Stimulated activated naive CD4-positive, alpha-beta T cell treated with Interleukin-2 at 50 U/mL for 16 hours (primary cell): ENCODE measurements around the gene ASXL3.

ENCODE experiments used
- DNase-seq: peaks from one replicate; lab custom pipeline; 2025; lab: John Stamatoyannopoulos, UW

Gene ASXL3

GRCh38 chr18:33583901-33584300, 5.9 kb downstream of the ASXL3 start:
- DNase-seq, result no peak

GRCh38 chr18:33584548-33585430, 6.8 kb downstream of the ASXL3 start:
- DNase-seq, result no peak

GRCh38 chr18:33585431-33585775, 7.4 kb downstream of the ASXL3 start:
- no peak for DNase-seq

- no peak for DNase-seq
These were observed 10.3 kb downstream of the ASXL3 start for GRCh38 chr18:33588361-33588760.

GRCh38 chr18:33593261-33593660, 15.2 kb downstream of the ASXL3 start:
- no peak for DNase-seq

- no peak for DNase-seq
These were observed 16.8 kb downstream of the ASXL3 start for GRCh38 chr18:33594799-33595198.

- no peak for DNase-seq
These were observed 18.3 kb downstream of the ASXL3 start for GRCh38 chr18:33596178-33596854.

GRCh38 chr18:33600846-33601245, 22.8 kb downstream of the ASXL3 start:
- no peak for DNase-seq

- DNase-seq, result no peak
These were observed 25.4 kb downstream of the ASXL3 start for GRCh38 chr18:33603454-33603853.

GRCh38 chr18:33605250-33605649, 27.2 kb downstream of the ASXL3 start:
- DNase-seq, result no peak

GRCh38 chr18:33606621-33607020, 28.6 kb downstream of the ASXL3 start:
- DNase-seq, result no peak

- DNase-seq, result no peak
These were observed 33.6 kb downstream of the ASXL3 start for GRCh38 chr18:33611525-33612135.

- no peak for DNase-seq
These were observed 34.6 kb downstream of the ASXL3 start for GRCh38 chr18:33612632-33613031.

- DNase-seq, result no peak
These were observed 38.5 kb downstream of the ASXL3 start for GRCh38 chr18:33616556-33616955.

GRCh38 chr18:33627114-33627513, 49.1 kb downstream of the ASXL3 start:
- DNase-seq, result no peak

GRCh38 chr18:33630476-33630875, 52.5 kb downstream of the ASXL3 start:
- no peak for DNase-seq

- DNase-seq, result no peak
These were observed 63.1 kb downstream of the ASXL3 start for GRCh38 chr18:33641141-33641540.

- DNase-seq, result no peak
These were observed 66.5 kb downstream of the ASXL3 start for GRCh38 chr18:33644494-33644893.

GRCh38 chr18:33647365-33647764, 69.3 kb downstream of the ASXL3 start:
- no peak for DNase-seq

- no peak for DNase-seq
These were observed 74.6 kb downstream of the ASXL3 start for GRCh38 chr18:33652635-33653034.

- DNase-seq, result no peak
These were observed 75.2 kb downstream of the ASXL3 start for GRCh38 chr18:33653231-33653630.

- DNase-seq, result no peak
These were observed 79.0 kb downstream of the ASXL3 start for GRCh38 chr18:33656889-33657448.
